ENCODE measurements around the gene LEAP2.

DNA sequence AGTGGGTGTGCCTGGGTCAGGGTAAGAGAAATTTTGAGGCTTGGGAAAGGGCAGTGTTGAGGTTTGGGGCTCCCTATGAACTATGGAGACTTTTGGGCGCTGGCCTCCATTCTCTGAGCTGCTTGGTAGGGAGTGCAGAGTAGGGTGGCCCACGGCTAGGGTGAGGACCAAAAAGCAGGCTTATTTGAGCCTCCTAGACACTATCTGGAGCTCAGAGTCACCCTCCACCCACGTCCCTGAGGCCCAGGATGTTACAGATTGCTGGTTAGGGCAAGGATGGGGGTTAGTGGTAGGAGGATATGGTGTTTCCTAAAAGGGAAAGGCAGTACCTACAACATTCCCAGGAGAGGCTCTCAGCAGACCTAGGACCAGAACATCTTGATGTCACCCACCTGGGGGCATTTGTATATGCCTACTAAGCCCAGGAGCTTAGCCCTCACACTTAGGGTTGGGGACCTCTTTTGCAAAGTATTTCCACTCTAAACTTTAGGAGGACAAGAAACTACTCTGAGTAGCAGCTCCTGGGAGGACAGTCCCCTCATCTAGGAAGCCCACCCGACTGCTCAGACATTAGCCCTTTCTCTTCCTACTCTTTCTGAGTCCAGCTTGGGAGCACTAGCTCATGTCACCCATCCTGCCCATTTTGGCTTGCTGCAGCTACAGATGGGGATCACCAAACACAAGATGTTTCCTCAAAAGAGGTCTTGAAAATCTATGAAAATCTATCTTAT, 45.4 kb upstream of the LEAP2 start:
- TF ChIP-seq, protein P1, sequence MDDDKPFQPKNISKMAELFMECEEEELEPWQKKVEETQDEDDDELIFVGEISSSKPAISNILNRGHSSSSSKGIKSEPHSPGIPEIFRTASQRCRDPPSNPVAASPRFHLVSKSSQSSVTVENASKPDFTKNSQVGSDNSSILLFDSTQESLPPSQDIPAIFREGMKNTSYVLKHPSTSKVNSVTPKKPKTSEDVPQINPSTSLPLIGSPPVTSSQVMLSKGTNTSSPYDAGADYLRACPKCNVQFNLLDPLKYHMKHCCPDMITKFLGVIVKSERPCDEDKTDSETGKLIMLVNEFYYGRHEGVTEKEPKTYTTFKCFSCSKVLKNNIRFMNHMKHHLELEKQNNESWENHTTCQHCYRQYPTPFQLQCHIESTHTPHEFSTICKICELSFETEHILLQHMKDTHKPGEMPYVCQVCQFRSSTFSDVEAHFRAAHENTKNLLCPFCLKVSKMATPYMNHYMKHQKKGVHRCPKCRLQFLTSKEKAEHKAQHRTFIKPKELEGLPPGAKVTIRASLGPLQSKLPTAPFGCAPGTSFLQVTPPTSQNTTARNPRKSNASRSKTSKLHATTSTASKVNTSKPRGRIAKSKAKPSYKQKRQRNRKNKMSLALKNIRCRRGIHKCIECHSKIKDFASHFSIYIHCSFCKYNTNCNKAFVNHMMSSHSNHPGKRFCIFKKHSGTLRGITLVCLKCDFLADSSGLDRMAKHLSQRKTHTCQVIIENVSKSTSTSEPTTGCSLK (tag by site-specific recombination; IDR thresholded peaks at IDR 0.05), result no peak
- TF ChIP-seq, protein P2, sequence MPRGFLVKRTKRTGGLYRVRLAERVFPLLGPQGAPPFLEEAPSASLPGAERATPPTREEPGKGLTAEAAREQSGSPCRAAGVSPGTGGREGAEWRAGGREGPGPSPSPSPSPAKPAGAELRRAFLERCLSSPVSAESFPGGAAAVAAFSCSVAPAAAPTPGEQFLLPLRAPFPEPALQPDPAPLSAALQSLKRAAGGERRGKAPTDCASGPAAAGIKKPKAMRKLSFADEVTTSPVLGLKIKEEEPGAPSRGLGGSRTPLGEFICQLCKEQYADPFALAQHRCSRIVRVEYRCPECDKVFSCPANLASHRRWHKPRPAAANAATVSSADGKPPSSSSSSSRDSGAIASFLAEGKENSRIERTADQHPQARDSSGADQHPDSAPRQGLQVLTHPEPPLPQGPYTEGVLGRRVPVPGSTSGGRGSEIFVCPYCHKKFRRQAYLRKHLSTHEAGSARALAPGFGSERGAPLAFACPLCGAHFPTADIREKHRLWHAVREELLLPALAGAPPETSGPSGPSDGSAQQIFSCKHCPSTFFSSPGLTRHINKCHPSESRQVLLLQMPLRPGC (tag by site-specific recombination; IDR thresholded peaks at IDR 0.05), result no peak
- TF ChIP-seq, protein P3, sequence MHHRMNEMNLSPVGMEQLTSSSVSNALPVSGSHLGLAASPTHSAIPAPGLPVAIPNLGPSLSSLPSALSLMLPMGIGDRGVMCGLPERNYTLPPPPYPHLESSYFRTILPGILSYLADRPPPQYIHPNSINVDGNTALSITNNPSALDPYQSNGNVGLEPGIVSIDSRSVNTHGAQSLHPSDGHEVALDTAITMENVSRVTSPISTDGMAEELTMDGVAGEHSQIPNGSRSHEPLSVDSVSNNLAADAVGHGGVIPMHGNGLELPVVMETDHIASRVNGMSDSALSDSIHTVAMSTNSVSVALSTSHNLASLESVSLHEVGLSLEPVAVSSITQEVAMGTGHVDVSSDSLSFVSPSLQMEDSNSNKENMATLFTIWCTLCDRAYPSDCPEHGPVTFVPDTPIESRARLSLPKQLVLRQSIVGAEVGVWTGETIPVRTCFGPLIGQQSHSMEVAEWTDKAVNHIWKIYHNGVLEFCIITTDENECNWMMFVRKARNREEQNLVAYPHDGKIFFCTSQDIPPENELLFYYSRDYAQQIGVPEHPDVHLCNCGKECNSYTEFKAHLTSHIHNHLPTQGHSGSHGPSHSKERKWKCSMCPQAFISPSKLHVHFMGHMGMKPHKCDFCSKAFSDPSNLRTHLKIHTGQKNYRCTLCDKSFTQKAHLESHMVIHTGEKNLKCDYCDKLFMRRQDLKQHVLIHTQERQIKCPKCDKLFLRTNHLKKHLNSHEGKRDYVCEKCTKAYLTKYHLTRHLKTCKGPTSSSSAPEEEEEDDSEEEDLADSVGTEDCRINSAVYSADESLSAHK (tag by site-specific recombination; IDR thresholded peaks at IDR 0.05), result no peak
- TF ChIP-seq RBAK (tag by site-specific recombination; IDR thresholded peaks at IDR 0.05) (no peak), ZNF121 (tag by site-specific recombination; IDR thresholded peaks at IDR 0.05) (no peak), ZNF660 (tag by site-specific recombination; IDR thresholded peaks at IDR 0.05) (no peak)
- TF ChIP-seq, protein P4, sequence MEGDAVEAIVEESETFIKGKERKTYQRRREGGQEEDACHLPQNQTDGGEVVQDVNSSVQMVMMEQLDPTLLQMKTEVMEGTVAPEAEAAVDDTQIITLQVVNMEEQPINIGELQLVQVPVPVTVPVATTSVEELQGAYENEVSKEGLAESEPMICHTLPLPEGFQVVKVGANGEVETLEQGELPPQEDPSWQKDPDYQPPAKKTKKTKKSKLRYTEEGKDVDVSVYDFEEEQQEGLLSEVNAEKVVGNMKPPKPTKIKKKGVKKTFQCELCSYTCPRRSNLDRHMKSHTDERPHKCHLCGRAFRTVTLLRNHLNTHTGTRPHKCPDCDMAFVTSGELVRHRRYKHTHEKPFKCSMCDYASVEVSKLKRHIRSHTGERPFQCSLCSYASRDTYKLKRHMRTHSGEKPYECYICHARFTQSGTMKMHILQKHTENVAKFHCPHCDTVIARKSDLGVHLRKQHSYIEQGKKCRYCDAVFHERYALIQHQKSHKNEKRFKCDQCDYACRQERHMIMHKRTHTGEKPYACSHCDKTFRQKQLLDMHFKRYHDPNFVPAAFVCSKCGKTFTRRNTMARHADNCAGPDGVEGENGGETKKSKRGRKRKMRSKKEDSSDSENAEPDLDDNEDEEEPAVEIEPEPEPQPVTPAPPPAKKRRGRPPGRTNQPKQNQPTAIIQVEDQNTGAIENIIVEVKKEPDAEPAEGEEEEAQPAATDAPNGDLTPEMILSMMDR (tag by site-specific recombination; IDR thresholded peaks at IDR 0.05), result no peak
